Endothelial cell of umbilical vein (primary cell): ENCODE data around the gene GANC. TPM values are rescaled to one million over a fixed set of nuclear protein-coding genes. Genes with fewer than 3 reads are reported as not detected.

ENCODE experiments used
- BruUV-seq: library from RNA; stranded (reverse); fragments of 400-500 nt; replicated peaks from 2 replicates; lab custom pipeline; 2021; lab: Mats Ljungman, UMichigan
- CTCF ChIA-PET: fragments of 300-600, 350-600 bp; sonication (Branson Sonifier 250); formaldehyde crosslinking; loops from one replicate; lab custom pipeline; 2021; ENCODE audit warnings: antibody characterized with exemption, inconsistent platforms; lab: Charles Lee
- POLR2A ChIA-PET: fragments of 300-600, 350-600 bp; sonication (Branson Sonifier 250); formaldehyde crosslinking; loops from one replicate; lab custom pipeline; 2021; ENCODE audit warnings: antibody characterized with exemption, inconsistent platforms; lab: Charles Lee
- DNase-seq: peaks from one replicate; pipeline ENCODE4 v3.0.0-alpha.2; 2011; ENCODE audit warnings: low read depth, low spot score
- FAIRE-seq: peaks from 2 replicates; lab custom pipeline; 2011; peaks lifted over from hg19 to GRCh38; lab: Jason Lieb, UNC
- H2AFZ ChIP-seq: 2 replicates; pipeline ENCODE4 v1.6.0; 2012; ENCODE audit warnings: low read depth, low read length, control low read depth, inconsistent platforms
- H3K27ac ChIP-seq: 2 replicates; pipeline ENCODE4 v1.5.1; 2011; ENCODE audit warnings: low read depth, mild to moderate bottlenecking, control low read depth, low read length, moderate library complexity; ENCODE audit not compliant: insufficient read depth
- H3K27me3 ChIP-seq, 2 experiments: 2 replicates each; pipeline versions ENCODE4 v1.6.0 to v1.6.1; 2011; ENCODE audit warnings: low read length in 2 of 2, mixed read lengths in 1 of 2; ENCODE audit not compliant: control insufficient read depth in 2 of 2, insufficient read depth in 2 of 2
- H3K36me3 ChIP-seq, 2 experiments: 2 replicates in 1 of 2; 3 replicates in 1 of 2; pipeline ENCODE4 v1.5.1; 2011; ENCODE audit warnings: low read length in 2 of 2, mild to moderate bottlenecking in 1 of 2, moderate library complexity in 1 of 2; ENCODE audit not compliant: control insufficient read depth in 2 of 2, insufficient read depth in 2 of 2; ENCODE audit errors: extremely low read depth in 1 of 2
- H3K4me1 ChIP-seq: 3 replicates; pipeline ENCODE4 v1.5.1; 2011; ENCODE audit warnings: mild to moderate bottlenecking, low read length; ENCODE audit not compliant: control insufficient read depth, insufficient read depth; ENCODE audit errors: extremely low read depth
- H3K4me2 ChIP-seq: 2 replicates; pipeline ENCODE4 v1.6.1; 2011; ENCODE audit warnings: low read length, control low read depth, mixed read lengths; ENCODE audit not compliant: insufficient read depth
- H3K4me3 ChIP-seq, 3 experiments: fragments of 200-600 bp in 1 of 3; sonication (generic), shearing (Covaris generic) in 1 of 3; replicated peaks in 1 of 3; 2 replicates each; pipeline ENCODE4 v1.5.1; 2011 to 2016; ENCODE audit warnings: control low read depth in 3 of 3, low read length in 3 of 3, mild to moderate bottlenecking in 2 of 3, inconsistent platforms in 1 of 3, low read depth in 1 of 3, moderate library complexity in 1 of 3; ENCODE audit not compliant: insufficient read depth in 1 of 3
- H3K79me2 ChIP-seq: 2 replicates; pipeline ENCODE4 v1.6.0; 2012; ENCODE audit warnings: low read length, inconsistent platforms; ENCODE audit not compliant: control insufficient read depth, insufficient read depth
- H3K9ac ChIP-seq: replicated peaks from 2 replicates; pipeline ENCODE3; 2011; ENCODE audit warnings: low read length, control low read depth; ENCODE audit not compliant: insufficient read depth; ENCODE audit errors: extremely low read depth
- H3K9me1 ChIP-seq: replicated peaks from 3 replicates; pipeline ENCODE4 v1.6.0; 2011; ENCODE audit warnings: mild to moderate bottlenecking, low read length; ENCODE audit not compliant: control insufficient read depth, insufficient read depth; ENCODE audit errors: extremely low read depth
- H3K9me3 ChIP-seq: replicated peaks from 2 replicates; pipeline ENCODE4 v1.5.1; 2012; ENCODE audit warnings: low read length, inconsistent platforms; ENCODE audit not compliant: control insufficient read depth, insufficient read depth
- H4K20me1 ChIP-seq: replicated peaks from 2 replicates; pipeline ENCODE3; 2011; ENCODE audit warnings: mild to moderate bottlenecking, low read length; ENCODE audit not compliant: control insufficient read depth, insufficient read depth; ENCODE audit errors: extremely low read depth
- CTCF ChIP-seq, 2 donors: IDR thresholded peaks; 1 replicate in 1 of 2; 2 replicates in 1 of 2; pipeline ENCODE4 v1.5.1; 2011; ENCODE audit warnings: low read length in 2 of 2, mild to moderate bottlenecking in 2 of 2, moderate library complexity in 2 of 2, control low read depth in 1 of 2, inconsistent platforms in 1 of 2, low read depth in 1 of 2; ENCODE audit not compliant: insufficient read depth in 1 of 2; ENCODE audit errors: extremely low read depth in 1 of 2
- EZH2 ChIP-seq: IDR thresholded peaks from 2 replicates; pipeline ENCODE4 v1.6.1; 2012; ENCODE audit warnings: borderline replicate concordance, low read depth, mild to moderate bottlenecking, moderate library complexity, low read length, inconsistent platforms; ENCODE audit not compliant: severe bottlenecking
- FOS ChIP-seq: IDR thresholded peaks from 2 replicates; pipeline ENCODE4 v1.6.1; 2011; ENCODE audit warnings: mild to moderate bottlenecking, low read length, moderate library complexity, borderline replicate concordance; ENCODE audit not compliant: insufficient read depth
- GATA2 ChIP-seq: IDR thresholded peaks from 2 replicates; pipeline ENCODE4 v1.7.0; 2011; ENCODE audit warnings: low read depth, mild to moderate bottlenecking, moderate library complexity, mixed read lengths, low read length; ENCODE audit not compliant: insufficient read length, insufficient read depth
- JUN ChIP-seq: IDR thresholded peaks from 2 replicates; pipeline ENCODE4 v1.6.1; 2011; ENCODE audit warnings: borderline replicate concordance, low read depth; ENCODE audit not compliant: insufficient read length, insufficient read depth
- MAX ChIP-seq: IDR thresholded peaks from 2 replicates; pipeline ENCODE4 v1.6.1; 2011; ENCODE audit not compliant: insufficient read depth, insufficient read length
- MYC ChIP-seq: IDR thresholded peaks from one replicate; pipeline ENCODE4 v1.6.1; 2011; ENCODE audit warnings: mild to moderate bottlenecking, low read depth, low read length
- POLR2A ChIP-seq: IDR thresholded peaks from 2 replicates; pipeline ENCODE4 v1.6.1; 2012; ENCODE audit warnings: low read depth, mild to moderate bottlenecking, control low read depth, low read length
- POLR2AphosphoS5 ChIP-seq: IDR thresholded peaks from 2 replicates; pipeline ENCODE4 v1.6.1; 2012; ENCODE audit warnings: low read depth, mild to moderate bottlenecking, control low read depth, low read length, moderate library complexity; ENCODE audit not compliant: insufficient read depth
- dilution Hi-C: fragments of 300-500 bp; cut with MboI; formaldehyde crosslinking; loops from one replicate; pipeline ENCODE4 v1.15.0; 2019; ENCODE audit warnings: low sequenced_read_pairs; ENCODE audit not compliant: extremely low pct_ligation_motif_present
- intact Hi-C: fragments of 100-400 bp; cut with micrococcal nuclease; formaldehyde crosslinking; loops from one replicate; pipeline ENCODE4 v1.10.0; 2022
- polyA plus RNA-seq, 4 experiments: library from polyadenylated mRNA; depleted of rRNA in 3 of 4; stranded (reverse) in 3 of 4; unstranded in 1 of 4; fragments of >200 nt; gene quantifications; 2 replicates each; pipeline versions ENCODE4 v1.2.1 to v1.2.3, GENCODE V29; 2011 to 2012; ENCODE audit warnings: missing spikeins in 1 of 4
- total RNA-seq: library from RNA; stranded (reverse); gene quantifications from 2 replicates; pipeline ENCODE4 v1.2.3, GENCODE V29; 2021

The GANC gene
- total and polyA plus RNA-seq, 2 donors (not counting 3 experiments of a cell fraction or from before 2014, with no cell fraction given): 8.5 to 17.8 TPM

DNA sequence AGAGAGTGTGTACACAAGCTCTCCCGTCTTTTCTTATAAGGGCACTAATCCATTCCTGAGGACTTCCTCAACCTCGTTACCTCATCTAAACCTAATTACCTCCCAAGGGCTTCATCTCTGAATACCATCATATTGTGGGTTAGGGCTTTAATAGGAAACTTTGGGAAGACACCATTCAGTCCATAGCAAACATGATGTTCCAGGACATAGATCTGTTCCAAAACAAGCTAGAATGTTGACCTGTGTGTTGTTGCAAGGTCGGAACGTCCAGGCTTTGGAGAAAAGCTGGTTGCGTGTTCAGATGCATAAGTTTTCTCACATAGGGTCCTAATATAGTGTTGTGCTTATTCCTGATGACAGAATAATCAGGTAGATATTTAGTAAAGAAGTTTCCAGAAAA is 9.9 kb downstream of the GANC start:
- H3K4me2 ChIP-seq: no peak overlapping the region
- no peaks in the 10 kb centered on the region for H3K9me1 ChIP-seq
- no peak overlapping the region for H2AFZ ChIP-seq
- dilution Hi-C loops: no loop called here
- FAIRE-seq: no peak
- no TSS peak for BruUV-seq
- H3K4me3 ChIP-seq: no peak overlapping the region
- intact Hi-C loops: no loop called here
- ChIA-PET CTCF (interaction anchor here (0.7 to 1.2 kb wide), 2 partner anchors 47 to 102 kb away, joined by 3 to 4 read pairs; no protein-coding TSS in a partner anchor), POLR2A (no interaction called here)
- H3K9ac ChIP-seq: no peak overlapping the region
- no peak for TF ChIP-seq EZH2
- TF ChIP-seq POLR2A: no peak
- TF ChIP-seq JUN: no peak
- TF ChIP-seq MAX: no peak
- TF ChIP-seq MYC: no peak
- no peak for TF ChIP-seq POLR2AphosphoS5
- no peak for TF ChIP-seq CTCF (IDR thresholded peaks at IDR 0.05; ENCODE audit: extremely low read depth in 1 of 2, insufficient read depth in 1 of 2, low read depth in 1 of 2, low read length in 2 of 2)
- TF ChIP-seq GATA2: no peak
- TF ChIP-seq FOS: no peak
- H4K20me1 ChIP-seq: no peaks in the 10 kb centered on the region
- H3K9me3 ChIP-seq: no peaks in the 10 kb centered on the region
- DNase-seq: no peak
- no peak overlapping the region for H3K27ac ChIP-seq
- H3K27me3 ChIP-seq: no peaks in the 10 kb centered on the region
- H3K79me2 ChIP-seq: no peaks in the 10 kb centered on the region
- no peaks in the 10 kb centered on the region for H3K4me1 ChIP-seq
- H3K36me3 ChIP-seq: no peaks in the 10 kb centered on the region
